Peyer's patch (tissue), 4 donors: Measurements from ENCODE around the gene PCK1.

Experiments
- CTCF ChIP-seq, 6 experiments: fragments of 450-650 bp in 4 of 6; fragments of 200-600 bp in 2 of 6; sonication (generic) in 1 of 6; IDR thresholded peaks; one replicate each; pipeline ENCODE4 v1.5.1; 2017 to 2019; ENCODE audit warnings: antibody characterized with exemption in 6 of 6, mild to moderate bottlenecking in 3 of 6, moderate library complexity in 1 of 6
- POLR2A ChIP-seq, 2 donors: fragments of 450-650 bp; IDR thresholded peaks; one replicate each; pipeline ENCODE4 v1.5.1; 2017; ENCODE audit warnings: antibody characterized with exemption in 2 of 2, mild to moderate bottlenecking in 2 of 2, moderate library complexity in 2 of 2

- peak in 4 of 6 experiments; percentile 7 to 38 (median 18) for TF ChIP-seq CTCF (IDR thresholded peaks at IDR 0.05)
- TF ChIP-seq POLR2A (IDR thresholded peaks at IDR 0.05) = no peak
These were observed 21.8 kb downstream of the PCK1 start for GRCh38 chr20:57582432-57583288.
